Calu3 (cell line): ENCODE results near the gene DCTD. TPM values are rescaled to one million over a fixed set of nuclear protein-coding genes. Genes with fewer than 3 reads are reported as not detected.

ENCODE experiments used
- BruUV-seq: library from RNA; stranded (reverse); fragments of 400-500 nt; replicated peaks from 2 replicates; lab custom pipeline; 2021; lab: Mats Ljungman, UMichigan
- CTCF ChIA-PET: fragments of 300-600 bp; sonication (Branson Sonifier 250); formaldehyde crosslinking; loops from one replicate; lab custom pipeline; 2022; ENCODE audit warnings: antibody characterized with exemption; lab: Charles Lee
- DNase-seq: peaks from one replicate; pipeline ENCODE4 v3.0.0; 2022
- H3K27ac Mint-ChIP-seq: one replicate; pipeline ENCODE4 v1.8.0; 2022; ENCODE audit warnings: mixed read lengths; ENCODE audit not compliant: unreplicated experiment
- H3K27me3 Mint-ChIP-seq: one replicate; pipeline ENCODE4 v1.8.0; 2022; ENCODE audit warnings: mixed read lengths; ENCODE audit not compliant: unreplicated experiment
- H3K36me3 Mint-ChIP-seq: one replicate; pipeline ENCODE4 v1.8.0; 2022; ENCODE audit warnings: mild to moderate bottlenecking, moderate library complexity, mixed read lengths; ENCODE audit not compliant: insufficient read depth, unreplicated experiment
- H3K4me1 Mint-ChIP-seq: one replicate; pipeline ENCODE4 v1.8.0; 2022; ENCODE audit warnings: mild to moderate bottlenecking, low read depth, mixed read lengths; ENCODE audit not compliant: unreplicated experiment
- H3K4me3 Mint-ChIP-seq: one replicate; pipeline ENCODE4 v1.8.0; 2022; ENCODE audit warnings: mild to moderate bottlenecking, low read depth, moderate library complexity, mixed read lengths; ENCODE audit not compliant: unreplicated experiment
- H3K9me3 Mint-ChIP-seq: one replicate; pipeline ENCODE4 v1.8.0; 2022; ENCODE audit warnings: low read depth, mixed read lengths; ENCODE audit not compliant: unreplicated experiment
- CTCF ChIP-seq: fragments of 200-600 bp; IDR thresholded peaks from one replicate; pipeline ENCODE4 v1.8.0; 2022; ENCODE audit warnings: antibody characterized with exemption; ENCODE audit not compliant: unreplicated experiment
- intact Hi-C: fragments of 100-400 bp; cut with micrococcal nuclease; formaldehyde crosslinking; loops from one replicate; pipeline ENCODE4 v1.10.0; 2022; ENCODE audit not compliant: unreplicated experiment
- total RNA-seq: library from RNA; stranded (reverse); gene quantifications from 2 replicates; pipeline ENCODE4 v1.2.3, GENCODE V29; 2022

Gene DCTD
- total RNA-seq, 1 experiment from 2014 or later, result 65.3 TPM

GRCh38 chr4:182879913-182880312 is 37.3 kb downstream of the DCTD start:
- CTCF ChIA-PET, result no interaction called here
- Mint-ChIP-seq H3K36me3 (peaks cover 4% of the 10 kb centered on the region), H3K9me3 (no peaks in the 10 kb centered on the region), H3K27ac (no peak overlapping the region), H3K4me3 (no peak overlapping the region), H3K4me1 (no peaks in the 10 kb centered on the region), H3K27me3 (no peaks in the 10 kb centered on the region)
- no peak for DNase-seq
- intact Hi-C loops, result no loop called here
- no TSS peak for BruUV-seq
- no peak for TF ChIP-seq CTCF

GRCh38 chr4:182878633-182879495 is 38.3 kb downstream of the DCTD start:
- Mint-ChIP-seq H3K4me1 (no peaks in the 10 kb centered on the region), H3K27me3 (no peaks in the 10 kb centered on the region), H3K36me3 (peaks cover 4% of the 10 kb centered on the region), H3K27ac (no peak overlapping the region), H3K9me3 (no peaks in the 10 kb centered on the region), H3K4me3 (no peak overlapping the region)
- no TSS peak for BruUV-seq
- no peak for DNase-seq
- intact Hi-C loops, result no loop called here
- TF ChIP-seq CTCF, result no peak
- CTCF ChIA-PET, result no interaction called here

- Mint-ChIP-seq H3K27ac (no peak overlapping the region), H3K4me3 (no peak overlapping the region), H3K27me3 (no peaks in the 10 kb centered on the region), H3K36me3 (peaks cover 4% of the 10 kb centered on the region), H3K9me3 (no peaks in the 10 kb centered on the region), H3K4me1 (no peaks in the 10 kb centered on the region)
- intact Hi-C loops, result no loop called here
- CTCF ChIA-PET, result no interaction called here
- no peak for TF ChIP-seq CTCF
- DNase-seq, result no peak
- no TSS peak for BruUV-seq
Observed at GRCh38 chr4:182877326-182877883, 39.8 kb downstream of the DCTD start.

GRCh38 chr4:182876427-182876826 is 40.8 kb downstream of the DCTD start:
- Mint-ChIP-seq H3K27me3 (no peaks in the 10 kb centered on the region), H3K27ac (no peak overlapping the region), H3K9me3 (no peaks in the 10 kb centered on the region), H3K36me3 (peaks cover 4% of the 10 kb centered on the region), H3K4me1 (no peaks in the 10 kb centered on the region), H3K4me3 (no peak overlapping the region)
- no peak for TF ChIP-seq CTCF
- intact Hi-C loops, result no loop called here
- DNase-seq, result no peak
- CTCF ChIA-PET, result no interaction called here
- BruUV-seq, result no TSS peak
